A673 (cell line): ENCODE data around the gene SLC22A3.

Source experiments
- CTCF ChIP-seq: fragments of 300-800, 200-600 bp; sonication (generic); conservative IDR thresholded peaks from 2 replicates; pipeline ENCODE4 v1.5.1; 2017; ENCODE audit warnings: low read depth, mild to moderate bottlenecking, antibody characterized with exemption, low read length, moderate library complexity, mixed read lengths
- EZH2 ChIP-seq: fragments of 200-600 bp; sonication (generic); IDR thresholded peaks from 2 replicates; pipeline ENCODE4 v1.6.1; 2017; ENCODE audit warnings: borderline replicate concordance, low read depth, mild to moderate bottlenecking, mixed read lengths, antibody characterized with exemption, low read length; ENCODE audit not compliant: poor library complexity, severe bottlenecking

GRCh38 chr6:160349814-160350350 is 1.7 kb downstream of the SLC22A3 start:
- TF ChIP-seq CTCF (no peak), EZH2 (no peak)
